Natural killer cell (primary cell): ENCODE measurements around the gene MAPKAPK3. TPM values are rescaled to one million over a fixed set of nuclear protein-coding genes. Genes with fewer than 3 reads are reported as not detected.

Experiments used
- ATAC-seq, 3 donors: fragments of 150-1000 bp in 2 of 3; fragments of 200-7000 bp in 1 of 3; cut with Tn5 transposase; 1 replicate in 1 of 3; 2 replicates in 2 of 3; pipeline ENCODE4 v1.10.0; 2021; ENCODE audit warnings: mild to moderate bottlenecking in 2 of 3, moderate library complexity in 2 of 3
- DNase-seq, 2 donors: peaks; one replicate each; pipeline versions ENCODE4 v3.0.0 to v3.0.0-alpha.2; 2013 to 2021; ENCODE audit warnings: mixed read lengths in 1 of 2
- H3K27ac ChIP-seq: one replicate; pipeline ENCODE4 v1.5.1; 2013; ENCODE audit warnings: mild to moderate bottlenecking, low read length
- H3K27me3 ChIP-seq: one replicate; pipeline ENCODE4 v1.6.1; 2013; ENCODE audit warnings: low read length; ENCODE audit not compliant: control insufficient read depth, insufficient read depth
- H3K36me3 ChIP-seq: one replicate; pipeline ENCODE4 v1.6.1; 2013; ENCODE audit warnings: low read length; ENCODE audit not compliant: control insufficient read depth, insufficient read depth
- H3K4me1 ChIP-seq: one replicate; pipeline ENCODE4 v1.6.1; 2013; ENCODE audit warnings: low read length; ENCODE audit not compliant: control insufficient read depth, insufficient read depth
- H3K4me3 ChIP-seq: one replicate; pipeline ENCODE4 v1.5.1; 2013; ENCODE audit warnings: low read length
- H3K9me3 ChIP-seq: one replicate; pipeline ENCODE4 v1.6.1; 2013; ENCODE audit warnings: low read length; ENCODE audit not compliant: control insufficient read depth, insufficient read depth
- H3K27ac Mint-ChIP-seq, 2 donors: one replicate each; pipeline ENCODE4 v1.8.0; 2022; ENCODE audit warnings: mild to moderate bottlenecking in 2 of 2, mixed read lengths in 2 of 2, moderate library complexity in 1 of 2
- H3K27me3 Mint-ChIP-seq, 2 donors: one replicate each; pipeline ENCODE4 v1.8.0; 2022; ENCODE audit warnings: low read depth in 2 of 2, mixed read lengths in 2 of 2
- H3K36me3 Mint-ChIP-seq: one replicate; pipeline ENCODE4 v1.8.0; 2022; ENCODE audit warnings: mixed read lengths
- H3K4me1 Mint-ChIP-seq, 2 donors: one replicate each; pipeline ENCODE4 v1.8.0; 2022; ENCODE audit warnings: mixed read lengths in 2 of 2
- H3K4me3 Mint-ChIP-seq: one replicate; pipeline ENCODE4 v1.8.0; 2022; ENCODE audit warnings: mild to moderate bottlenecking, moderate library complexity, mixed read lengths
- H3K9me3 Mint-ChIP-seq, 2 donors: one replicate each; pipeline ENCODE4 v1.8.0; 2022; ENCODE audit warnings: mixed read lengths in 2 of 2
- WGBS: methylation state at CpG from one replicate; pipeline ENCODE4 v1.1.7; 2013; ENCODE audit warnings: missing lambda C conversion rate; ENCODE audit not compliant: insufficient coverage; 5-methylcytosine and 5-hydroxymethylcytosine counted together
- intact Hi-C: fragments of 100-400 bp; cut with micrococcal nuclease; formaldehyde crosslinking; loops from one replicate; pipeline ENCODE4 v1.14.2; 2022
- total RNA-seq, 4 donors: library from RNA; stranded (reverse); fragments of 120-200 nt in 1 of 4; gene quantifications; one replicate each; pipeline versions ENCODE4 v1.2.3 to v1.2.4, GENCODE V29; 2013 to 2022
- TF ChIP-seq, protein P1 (sequence below): fragments of 200-600 bp; IDR thresholded peaks from one replicate; pipeline ENCODE4 v1.8.0; 2022; ENCODE audit warnings: antibody characterized with exemption

Gene MAPKAPK3
- total RNA-seq, 3 donors from 2014 or later (not counting 1 experiment from before 2014, with no cell fraction given): 48.0 to 57.7 (median 49.3) TPM

DNA sequence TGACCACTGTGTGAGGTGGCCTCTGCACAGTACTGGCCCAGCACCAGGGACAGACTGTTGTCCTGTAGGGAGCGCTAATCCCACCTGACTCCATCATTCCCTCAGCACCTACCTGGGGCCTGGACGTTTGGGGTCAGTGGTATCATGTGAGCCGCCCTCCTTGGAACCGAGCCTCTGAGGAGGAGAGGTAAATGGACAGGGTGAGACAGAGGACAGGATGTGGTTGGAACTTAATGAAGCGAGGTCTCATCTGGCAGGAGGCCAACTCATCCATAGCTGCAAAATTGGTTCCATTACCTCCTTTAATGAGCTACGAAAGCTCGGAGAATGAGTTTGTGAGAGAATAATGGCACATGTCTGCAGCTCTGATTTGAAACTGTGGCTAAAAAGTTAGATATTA lies 13.9 kb downstream of the MAPKAPK3 start:
- WGBS: 51% methylated on average over 7 of the region's 7 CpGs
- intact Hi-C loops: no loop called here
- H3K4me1 Mint-ChIP-seq: peaks cover 73 to 89% of the 10 kb centered on the region in 2 donors
- DNase-seq: no peak
- peak overlapping the region; percentile 87 to 88 for H3K27ac Mint-ChIP-seq
- no peaks in the 10 kb centered on the region for H3K9me3 Mint-ChIP-seq
- no peaks in the 10 kb centered on the region for H3K36me3 Mint-ChIP-seq
- no peaks in the 10 kb centered on the region for H3K27me3 ChIP-seq
- no peaks in the 10 kb centered on the region for H3K9me3 ChIP-seq
- peaks cover 98% of the 10 kb centered on the region for H3K4me1 ChIP-seq
- ATAC-seq: no peak
- no peak overlapping the region for H3K4me3 ChIP-seq
- H3K4me3 Mint-ChIP-seq: peak overlapping the region; percentile 40
- H3K27me3 Mint-ChIP-seq: no peaks in the 10 kb centered on the region
- peaks cover 2% of the 10 kb centered on the region for H3K36me3 ChIP-seq
- no peak overlapping the region for H3K27ac ChIP-seq
- TF ChIP-seq, protein P1, sequence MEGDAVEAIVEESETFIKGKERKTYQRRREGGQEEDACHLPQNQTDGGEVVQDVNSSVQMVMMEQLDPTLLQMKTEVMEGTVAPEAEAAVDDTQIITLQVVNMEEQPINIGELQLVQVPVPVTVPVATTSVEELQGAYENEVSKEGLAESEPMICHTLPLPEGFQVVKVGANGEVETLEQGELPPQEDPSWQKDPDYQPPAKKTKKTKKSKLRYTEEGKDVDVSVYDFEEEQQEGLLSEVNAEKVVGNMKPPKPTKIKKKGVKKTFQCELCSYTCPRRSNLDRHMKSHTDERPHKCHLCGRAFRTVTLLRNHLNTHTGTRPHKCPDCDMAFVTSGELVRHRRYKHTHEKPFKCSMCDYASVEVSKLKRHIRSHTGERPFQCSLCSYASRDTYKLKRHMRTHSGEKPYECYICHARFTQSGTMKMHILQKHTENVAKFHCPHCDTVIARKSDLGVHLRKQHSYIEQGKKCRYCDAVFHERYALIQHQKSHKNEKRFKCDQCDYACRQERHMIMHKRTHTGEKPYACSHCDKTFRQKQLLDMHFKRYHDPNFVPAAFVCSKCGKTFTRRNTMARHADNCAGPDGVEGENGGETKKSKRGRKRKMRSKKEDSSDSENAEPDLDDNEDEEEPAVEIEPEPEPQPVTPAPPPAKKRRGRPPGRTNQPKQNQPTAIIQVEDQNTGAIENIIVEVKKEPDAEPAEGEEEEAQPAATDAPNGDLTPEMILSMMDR: no peak

DNA sequence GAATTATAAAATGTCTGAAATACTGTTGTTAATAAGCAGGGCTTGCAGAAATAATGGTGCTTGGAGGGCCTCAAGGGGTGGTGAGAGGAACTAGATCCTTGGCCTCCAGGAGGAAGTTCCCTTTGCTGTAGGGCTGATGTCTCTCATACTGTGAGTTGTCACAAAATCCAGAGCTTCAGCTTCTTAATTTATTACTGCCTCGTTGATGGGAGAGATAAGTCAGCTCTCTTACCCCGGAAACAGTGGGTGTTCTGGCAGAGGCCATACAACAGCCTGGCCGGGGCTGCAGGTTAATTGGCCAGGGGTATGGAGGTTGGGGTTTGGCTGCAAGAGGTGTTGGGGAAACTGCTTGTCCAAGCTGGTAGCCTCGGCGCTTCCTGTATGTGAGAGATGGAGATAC lies 15.5 kb downstream of the MAPKAPK3 start:
- Histone ChIP-seq H3K4me3 (no peak overlapping the region), H3K36me3 (peaks cover 2% of the 10 kb centered on the region)
- intact Hi-C loops: no loop called here

DNA sequence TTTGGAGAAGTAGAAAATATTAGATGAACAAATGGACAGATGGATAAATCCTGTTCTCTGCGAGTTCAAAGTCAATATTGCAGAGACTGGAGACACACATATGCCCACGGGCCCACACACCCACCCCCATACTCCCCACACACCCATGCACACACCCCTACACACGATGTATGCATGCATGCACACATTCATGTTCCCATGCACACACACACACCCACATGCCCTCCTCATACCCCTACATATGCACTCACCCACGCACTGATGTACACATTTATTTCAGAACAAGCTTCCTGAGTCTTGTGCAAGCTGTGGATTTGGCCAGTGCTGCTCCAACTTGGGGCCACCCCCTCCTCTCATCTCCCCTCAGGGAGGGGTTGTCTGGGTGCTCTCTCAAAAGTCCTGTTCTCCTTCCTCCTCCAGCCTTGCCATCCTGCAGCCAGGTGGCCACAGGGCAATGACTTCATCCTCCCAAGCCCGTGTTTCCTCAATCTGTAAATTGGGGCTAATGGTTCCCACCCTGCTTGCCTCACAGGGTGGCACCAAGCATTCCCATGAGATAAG lies 16.4 kb downstream of the MAPKAPK3 start:
- 68% methylated on average over 5 of the region's 5 CpGs for WGBS
- H3K27ac Mint-ChIP-seq: peak overlapping the region; percentile 87 to 88
- ATAC-seq: no peak

More for the DNA sequence above, 15.5 kb downstream of the MAPKAPK3 start:
- no peaks in the 10 kb centered on the region for H3K27me3 ChIP-seq
- Mint-ChIP-seq H3K27ac (peak overlapping the region; percentile 87 to 88), H3K9me3 (no peaks in the 10 kb centered on the region), H3K27me3 (no peaks in the 10 kb centered on the region), H3K4me3 (peak overlapping the region; percentile 70), H3K36me3 (no peaks in the 10 kb centered on the region), H3K4me1 (peaks cover 73 to 91% of the 10 kb centered on the region in 2 donors)
- TF ChIP-seq, protein P1: no peak
- peaks cover 97% of the 10 kb centered on the region for H3K4me1 ChIP-seq
- peak overlapping the region; percentile 12 for H3K27ac ChIP-seq
- ATAC-seq (peak; percentile 46 to 64 (median 52)), DNase-seq (peak in 1 of 2 donors; percentile 30)
- whole genome bisulfite sequencing: 19% methylated on average over 5 of the region's 5 CpGs
- no peaks in the 10 kb centered on the region for H3K9me3 ChIP-seq

More for the DNA sequence above, 16.4 kb downstream of the MAPKAPK3 start:
- H3K27ac ChIP-seq: peak overlapping the region; percentile 12
- Mint-ChIP-seq H3K4me3 (no peak overlapping the region), H3K36me3 (no peaks in the 10 kb centered on the region), H3K9me3 (no peaks in the 10 kb centered on the region), H3K4me1 (peaks cover 73 to 91% of the 10 kb centered on the region in 2 donors), H3K27me3 (no peaks in the 10 kb centered on the region)
- intact Hi-C loops: no loop called here
- TF ChIP-seq, protein P1: no peak
- no peak overlapping the region for H3K4me3 ChIP-seq
- H3K36me3 ChIP-seq: peaks cover 2% of the 10 kb centered on the region
- H3K9me3 ChIP-seq: no peaks in the 10 kb centered on the region
- H3K27me3 ChIP-seq: no peaks in the 10 kb centered on the region
- DNase-seq: no peak
- peaks cover 96% of the 10 kb centered on the region for H3K4me1 ChIP-seq
